Measurements from ENCODE around the gene SMYD3.

- TF ChIP-seq POLR2A (IDR thresholded peaks at IDR 0.05) (no peak), CTCF (IDR thresholded peaks at IDR 0.05) (no peak)
Measured at GRCh38 chr1:246099570-246099969, 407.5 kb downstream of the SMYD3 start.
